ENCODE measurements around the gene NACC2.

Gene NACC2

GRCh38 chr9:136114610-136115009 lies 19.5 kb upstream of the NACC2 start:
- no peak for TF ChIP-seq CTCF (IDR thresholded peaks at IDR 0.05)
- TF ChIP-seq ZFX (IDR thresholded peaks at IDR 0.05; ENCODE audit: borderline replicate concordance), result no peak
- H3K27ac ChIP-seq, result no peak overlapping the region

GRCh38 chr9:136112541-136112940 lies 17.5 kb upstream of the NACC2 start:
- no peak for TF ChIP-seq ZFX (IDR thresholded peaks at IDR 0.05; ENCODE audit: borderline replicate concordance)
- TF ChIP-seq CTCF (IDR thresholded peaks at IDR 0.05), result no peak
- H3K27ac ChIP-seq, result peak overlapping the region; percentile 13; the same call in 1 of the 2 replicates

GRCh38 chr9:136111910-136112309 lies 16.8 kb upstream of the NACC2 start:
- no peak overlapping the region for H3K27ac ChIP-seq

GRCh38 chr9:136111190-136111589 lies 16.1 kb upstream of the NACC2 start:
- no peak for TF ChIP-seq CTCF (IDR thresholded peaks at IDR 0.05)
- no peak for TF ChIP-seq ZFX (IDR thresholded peaks at IDR 0.05; ENCODE audit: borderline replicate concordance)
- no peak overlapping the region for H3K27ac ChIP-seq

More at GRCh38 chr9:136111910-136112309, 16.8 kb upstream of the NACC2 start:
- TF ChIP-seq CTCF (IDR thresholded peaks at IDR 0.05) (no peak), ZFX (IDR thresholded peaks at IDR 0.05; ENCODE audit: borderline replicate concordance) (no peak)

GRCh38 chr9:136110082-136111061 lies 15.3 kb upstream of the NACC2 start:
- H3K27ac ChIP-seq, result peak overlapping the region; percentile 61
- TF ChIP-seq ZFX (IDR thresholded peaks at IDR 0.05; ENCODE audit: borderline replicate concordance), result no peak
- no peak for TF ChIP-seq CTCF (IDR thresholded peaks at IDR 0.05)

GRCh38 chr9:136109351-136110081 lies 14.4 kb upstream of the NACC2 start:
- peak overlapping the region; percentile 61 for H3K27ac ChIP-seq
- TF ChIP-seq ZFX (IDR thresholded peaks at IDR 0.05; ENCODE audit: borderline replicate concordance) (no peak), CTCF (IDR thresholded peaks at IDR 0.05) (no peak)

All from 22Rv1 (cell line).